Mucosa of rectum (tissue), 2 donors: ENCODE data around the gene VWA5B2.

Experiments used
- H3K27ac ChIP-seq, 2 donors: one replicate each; pipeline ENCODE4 v1.7.0; 2013; ENCODE audit warnings: inconsistent platforms in 2 of 2, low read depth in 2 of 2, low read length in 2 of 2
- H3K27me3 ChIP-seq, 2 donors: one replicate each; pipeline ENCODE4 v1.7.0; 2013; ENCODE audit warnings: low read length in 2 of 2; ENCODE audit not compliant: control insufficient read depth in 2 of 2, insufficient read depth in 2 of 2
- H3K36me3 ChIP-seq, 2 donors: one replicate each; pipeline ENCODE4 v1.7.0; 2013; ENCODE audit warnings: low read length in 2 of 2; ENCODE audit not compliant: control insufficient read depth in 2 of 2, insufficient read depth in 2 of 2
- H3K4me1 ChIP-seq, 2 donors: one replicate each; pipeline ENCODE4 v1.7.0; 2013; ENCODE audit warnings: low read length in 2 of 2, mild to moderate bottlenecking in 1 of 2; ENCODE audit not compliant: control insufficient read depth in 2 of 2, insufficient read depth in 2 of 2
- H3K4me3 ChIP-seq, 2 donors: one replicate each; pipeline ENCODE4 v1.7.0; 2013; ENCODE audit warnings: low read length in 2 of 2
- H3K9ac ChIP-seq, 2 donors: one replicate each; pipeline ENCODE4 v1.7.0; 2013; ENCODE audit warnings: low read length in 2 of 2, low read depth in 1 of 2, mild to moderate bottlenecking in 1 of 2
- H3K9me3 ChIP-seq, 2 donors: one replicate each; pipeline ENCODE4 v1.7.0; 2013; ENCODE audit warnings: low read length in 2 of 2; ENCODE audit not compliant: control insufficient read depth in 2 of 2
- donor health status: healthy.
- donor health status: Normal muscosa, but diverticular disease.

Gene VWA5B2

GRCh38 chr3:184229394-184230080, at the start of gene VWA5B2:
TSS of gene VWA5B2 (plus strand) at chr3:184229585. CDS start at chr3:184230529, 944 bp downstream.
- H3K36me3 ChIP-seq = no peaks in the 10 kb centered on the region
- H3K4me3 ChIP-seq = peak within 1 kb of the TSS; percentile 50 to 55
- peaks cover 42 to 46% of the 10 kb centered on the region in 2 donors for H3K27me3 ChIP-seq
- no peaks in the 10 kb centered on the region for H3K9me3 ChIP-seq
- H3K9ac ChIP-seq = peak within 1 kb of the TSS in 1 of 2 donors; percentile 11
- no peak within 1 kb of the TSS for H3K27ac ChIP-seq
- peaks cover 11 to 17% of the 10 kb centered on the region in 2 donors for H3K4me1 ChIP-seq

DNA sequence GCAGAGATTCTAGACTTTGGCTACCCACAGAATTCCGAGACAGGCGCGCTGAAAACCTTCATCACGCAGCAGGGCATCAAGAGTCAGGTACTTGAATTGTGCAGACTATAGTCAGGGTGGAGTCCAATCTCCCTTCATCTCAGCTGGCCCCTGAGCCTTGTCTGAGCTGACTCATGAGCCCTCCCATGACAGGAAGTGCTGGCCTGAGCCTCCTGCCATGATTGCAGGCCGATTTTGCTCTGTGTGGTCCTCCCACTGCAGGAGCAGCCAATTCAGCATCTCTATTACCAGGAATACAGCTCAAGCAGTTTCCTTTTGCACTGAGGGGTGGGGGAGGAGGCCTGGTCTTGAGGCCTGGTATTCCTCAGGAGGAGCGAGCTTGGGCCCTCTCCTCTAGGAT, 49.2 kb upstream of the VWA5B2 start:
- Histone ChIP-seq H3K27me3 (no peaks in the 10 kb centered on the region), H3K27ac (no peak overlapping the region), H3K9me3 (no peaks in the 10 kb centered on the region), H3K36me3 (peaks cover 51 to 67% of the 10 kb centered on the region in 2 donors), H3K4me3 (no peak overlapping the region), H3K9ac (no peak overlapping the region), H3K4me1 (peaks cover 19 to 22% of the 10 kb centered on the region in 2 donors)

DNA sequence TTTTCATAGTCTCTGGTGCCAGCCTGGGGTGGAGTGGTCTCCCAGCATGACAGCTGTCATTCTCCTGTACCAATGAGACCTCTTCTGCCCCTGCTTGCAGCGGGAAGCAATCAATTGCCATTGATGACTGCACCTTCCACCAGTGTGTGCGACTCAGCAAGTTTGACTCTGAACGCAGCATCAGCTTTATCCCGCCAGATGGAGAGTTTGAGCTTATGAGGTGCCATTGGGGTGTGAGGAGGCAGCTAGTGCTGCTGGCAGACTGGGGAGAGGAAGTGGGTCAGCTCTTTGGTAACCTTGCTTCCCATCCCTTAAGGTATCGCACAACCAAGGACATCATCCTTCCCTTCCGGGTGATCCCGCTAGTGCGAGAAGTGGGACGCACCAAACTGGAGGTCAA, 47.8 kb upstream of the VWA5B2 start:
- H3K36me3 ChIP-seq = peaks cover 51 to 67% of the 10 kb centered on the region in 2 donors
- no peak overlapping the region for H3K4me3 ChIP-seq
- no peak overlapping the region for H3K9ac ChIP-seq
- no peaks in the 10 kb centered on the region for H3K27me3 ChIP-seq
- H3K4me1 ChIP-seq = peaks cover 18 to 19% of the 10 kb centered on the region in 2 donors
- no peaks in the 10 kb centered on the region for H3K9me3 ChIP-seq
- no peak overlapping the region for H3K27ac ChIP-seq

GRCh38 chr3:184183679-184184078, 45.7 kb upstream of the VWA5B2 start:
- no peak overlapping the region for H3K27ac ChIP-seq
- H3K9me3 ChIP-seq = no peaks in the 10 kb centered on the region
- H3K4me3 ChIP-seq = no peak overlapping the region
- H3K36me3 ChIP-seq = peaks cover 48 to 54% of the 10 kb centered on the region in 2 donors
- H3K27me3 ChIP-seq = no peaks in the 10 kb centered on the region
- no peak overlapping the region for H3K9ac ChIP-seq
- H3K4me1 ChIP-seq = peaks cover 16 to 18% of the 10 kb centered on the region in 2 donors

GRCh38 chr3:184184546-184185230, 44.7 kb upstream of the VWA5B2 start:
- H3K4me3 ChIP-seq = no peak overlapping the region
- no peaks in the 10 kb centered on the region for H3K27me3 ChIP-seq
- no peak overlapping the region for H3K27ac ChIP-seq
- H3K9ac ChIP-seq = peak overlapping the region in 1 of 2 donors; percentile 71
- peaks cover 50 to 54% of the 10 kb centered on the region in 2 donors for H3K36me3 ChIP-seq
- peaks cover 16 to 18% of the 10 kb centered on the region in 2 donors for H3K4me1 ChIP-seq
- H3K9me3 ChIP-seq = no peaks in the 10 kb centered on the region

GRCh38 chr3:184185461-184186183, 43.8 kb upstream of the VWA5B2 start:
- Histone ChIP-seq H3K27ac (peak overlapping the region; percentile 61 to 80), H3K4me1 (peaks cover 16 to 18% of the 10 kb centered on the region in 2 donors), H3K4me3 (peak overlapping the region; percentile 98 to 99), H3K9me3 (no peaks in the 10 kb centered on the region), H3K27me3 (no peaks in the 10 kb centered on the region), H3K9ac (peak overlapping the region; percentile 91 to 96), H3K36me3 (peaks cover 50 to 54% of the 10 kb centered on the region in 2 donors)

GRCh38 chr3:184186184-184186901, 43.0 kb upstream of the VWA5B2 start, which contains the start of gene ABCF3:
TSS of gene ABCF3 (plus strand) at chr3:184186199. CDS start at chr3:184186208, 9 bp downstream.
- Histone ChIP-seq H3K27ac (peak within 1 kb of the TSS; percentile 61 to 80), H3K4me3 (peak within 1 kb of the TSS; percentile 98 to 99), H3K9me3 (no peaks in the 10 kb centered on the region), H3K9ac (peak within 1 kb of the TSS; percentile 91 to 96), H3K27me3 (no peaks in the 10 kb centered on the region), H3K4me1 (peaks cover 16 to 18% of the 10 kb centered on the region in 2 donors), H3K36me3 (peaks cover 48 to 54% of the 10 kb centered on the region in 2 donors)

DNA sequence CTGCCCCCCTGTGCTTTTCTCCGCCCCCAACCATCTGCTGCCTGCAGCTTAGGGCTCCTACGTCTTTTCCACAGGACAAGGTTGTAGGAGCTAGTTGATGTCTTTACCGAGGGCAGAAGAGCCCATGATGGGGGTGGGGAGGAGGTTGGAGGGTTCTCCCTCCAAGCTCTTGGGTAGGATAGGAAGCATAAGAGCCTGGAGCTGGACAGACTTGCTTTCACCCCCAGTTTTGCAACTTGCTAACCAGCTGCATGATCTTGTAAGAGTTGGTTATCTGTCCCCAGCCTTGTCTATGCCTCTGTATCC, 42.5 kb upstream of the VWA5B2 start:
- Histone ChIP-seq H3K9me3 (no peaks in the 10 kb centered on the region), H3K9ac (peak overlapping the region; percentile 91 to 96), H3K4me1 (peaks cover 16 to 18% of the 10 kb centered on the region in 2 donors), H3K4me3 (peak overlapping the region; percentile 98 to 99), H3K27me3 (no peaks in the 10 kb centered on the region), H3K36me3 (peaks cover 43 to 51% of the 10 kb centered on the region in 2 donors), H3K27ac (no peak overlapping the region)

GRCh38 chr3:184188080-184188479, 41.3 kb upstream of the VWA5B2 start:
- no peak overlapping the region for H3K27ac ChIP-seq
- H3K27me3 ChIP-seq = no peaks in the 10 kb centered on the region
- peaks cover 45 to 49% of the 10 kb centered on the region in 2 donors for H3K36me3 ChIP-seq
- no peaks in the 10 kb centered on the region for H3K9me3 ChIP-seq
- peaks cover 16 to 18% of the 10 kb centered on the region in 2 donors for H3K4me1 ChIP-seq
- H3K9ac ChIP-seq = no peak overlapping the region
- no peak overlapping the region for H3K4me3 ChIP-seq
